ENCODE measurements around the gene TMEM179.

The TMEM179 gene

DNA sequence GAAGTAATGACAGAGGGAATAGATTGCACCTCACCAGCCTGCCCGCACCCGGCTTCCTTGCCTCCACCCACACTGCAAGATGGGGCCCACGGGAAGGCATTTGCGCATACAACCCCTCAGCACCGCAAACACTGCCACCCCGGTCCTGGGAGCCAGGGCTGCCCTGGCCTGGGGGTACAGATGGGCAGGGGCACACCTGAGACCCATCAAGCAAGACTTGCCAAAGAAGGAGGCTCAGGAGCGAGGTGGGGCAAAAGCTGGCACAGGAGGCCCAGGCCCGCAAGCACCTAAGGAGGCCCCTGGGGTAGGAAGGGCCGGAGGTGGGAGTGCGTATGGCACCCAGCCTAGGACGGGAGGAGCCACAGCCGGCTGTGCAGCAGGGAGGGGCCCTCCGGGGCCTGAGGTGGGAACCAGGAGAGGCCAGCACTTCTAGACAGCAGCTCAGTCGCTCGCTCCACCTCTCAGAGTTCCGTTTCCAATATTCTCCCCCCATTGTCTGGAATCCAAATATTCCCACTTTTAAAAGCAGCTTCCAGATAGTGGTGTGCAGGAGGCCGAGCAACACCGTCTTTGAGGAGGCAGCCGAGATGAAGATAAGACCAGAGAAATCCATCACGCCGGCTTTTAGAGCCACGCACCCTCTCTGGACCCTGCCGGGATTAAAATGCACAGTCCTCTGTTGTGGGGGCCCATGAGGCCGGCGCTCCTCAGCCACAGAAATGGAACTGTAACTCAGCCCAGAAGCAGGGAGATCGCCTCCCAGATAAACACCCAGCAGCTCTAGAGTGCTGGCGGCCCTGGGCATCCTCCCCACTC lies 37.2 kb downstream of the TMEM179 start:
- no peak for DNase-seq

DNA sequence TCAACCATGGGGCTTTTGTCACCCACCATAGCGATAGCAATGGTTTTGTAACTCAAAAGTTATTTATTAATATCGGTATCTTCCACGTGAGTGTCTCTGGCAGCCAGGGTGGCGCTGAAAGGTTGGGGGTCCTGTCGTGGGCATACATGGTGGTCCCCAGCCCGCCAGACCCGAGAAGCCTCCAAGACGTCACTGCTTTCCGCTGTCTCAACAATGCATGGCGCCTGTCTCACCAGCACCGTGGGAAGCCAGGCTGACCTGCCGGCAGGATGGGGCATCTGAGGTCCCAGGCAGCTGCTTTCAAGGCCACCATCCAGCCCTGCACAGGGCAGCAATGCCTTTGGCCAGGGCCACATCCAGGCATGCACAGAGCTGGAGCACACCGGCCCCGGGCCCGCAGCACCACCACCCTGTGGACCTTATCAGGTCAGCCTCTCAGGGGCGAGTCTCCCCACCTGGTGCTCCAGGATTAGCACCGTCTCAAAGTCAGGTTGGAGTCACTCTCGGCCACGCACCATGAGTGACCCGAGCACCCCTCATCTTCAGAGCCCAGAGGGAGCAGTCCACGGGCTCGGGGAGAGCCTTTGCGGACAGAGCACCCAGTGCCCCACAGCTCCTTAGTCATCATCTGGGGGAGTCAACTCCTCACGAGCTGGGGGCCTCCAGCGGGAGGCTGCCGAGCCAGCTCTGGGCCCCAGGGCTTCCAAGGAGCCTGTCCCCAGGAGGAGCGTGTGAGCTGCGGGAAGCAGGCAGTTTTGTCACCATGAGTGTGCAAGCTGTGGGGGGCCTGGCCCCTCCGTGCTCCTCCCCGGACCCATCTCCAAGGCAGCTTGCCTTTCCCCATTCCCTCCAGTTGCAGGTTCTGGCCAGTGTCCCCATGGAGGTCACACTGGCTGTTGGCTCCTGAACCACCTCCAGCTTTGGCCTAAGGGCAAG lies 39.6 kb downstream of the TMEM179 start:
- no peak for DNase-seq

DNA sequence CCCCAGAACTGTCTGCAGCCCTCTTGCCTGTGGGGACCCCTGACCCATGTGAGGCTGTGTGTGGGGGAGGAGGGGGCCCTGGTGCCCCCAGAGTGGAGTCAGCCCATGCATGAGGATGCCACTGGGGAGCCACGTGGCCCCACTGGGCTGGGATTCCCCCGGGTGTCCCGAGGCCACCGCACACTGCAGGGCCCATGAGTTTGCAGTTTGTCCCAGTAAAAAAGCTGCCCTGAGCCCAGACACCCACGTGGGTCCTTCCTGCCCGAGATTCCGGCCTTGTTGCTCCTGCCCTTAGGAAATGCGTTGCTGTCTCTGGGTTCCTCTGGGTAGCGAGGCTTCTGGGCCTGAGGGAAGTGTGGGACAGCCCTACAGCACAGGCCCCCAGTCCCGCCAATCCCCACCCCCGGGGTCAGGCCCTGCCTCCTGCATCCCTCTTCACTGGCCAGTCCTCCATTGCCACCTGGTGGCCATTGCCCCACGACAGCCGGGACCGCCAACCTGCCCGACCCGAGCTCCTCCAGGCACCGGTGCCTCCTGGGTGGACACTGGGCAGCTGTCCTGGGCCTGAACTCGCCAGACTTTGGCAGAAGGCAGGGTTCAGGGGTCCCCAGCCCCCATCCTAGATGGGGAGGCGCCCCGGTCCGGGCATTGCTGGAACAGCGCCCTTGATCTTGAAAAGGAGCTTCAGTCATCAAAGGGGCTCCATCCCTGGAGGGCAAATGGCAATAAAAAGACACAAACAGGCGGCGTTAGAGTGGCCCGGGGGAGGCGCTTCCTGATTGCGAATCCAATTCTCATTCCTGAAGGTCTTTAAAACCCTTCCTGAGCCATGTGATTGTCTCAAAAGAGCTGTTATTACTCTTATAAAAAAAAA lies 40.6 kb downstream of the TMEM179 start:
- peak; percentile 66 to 89 for DNase-seq

DNA sequence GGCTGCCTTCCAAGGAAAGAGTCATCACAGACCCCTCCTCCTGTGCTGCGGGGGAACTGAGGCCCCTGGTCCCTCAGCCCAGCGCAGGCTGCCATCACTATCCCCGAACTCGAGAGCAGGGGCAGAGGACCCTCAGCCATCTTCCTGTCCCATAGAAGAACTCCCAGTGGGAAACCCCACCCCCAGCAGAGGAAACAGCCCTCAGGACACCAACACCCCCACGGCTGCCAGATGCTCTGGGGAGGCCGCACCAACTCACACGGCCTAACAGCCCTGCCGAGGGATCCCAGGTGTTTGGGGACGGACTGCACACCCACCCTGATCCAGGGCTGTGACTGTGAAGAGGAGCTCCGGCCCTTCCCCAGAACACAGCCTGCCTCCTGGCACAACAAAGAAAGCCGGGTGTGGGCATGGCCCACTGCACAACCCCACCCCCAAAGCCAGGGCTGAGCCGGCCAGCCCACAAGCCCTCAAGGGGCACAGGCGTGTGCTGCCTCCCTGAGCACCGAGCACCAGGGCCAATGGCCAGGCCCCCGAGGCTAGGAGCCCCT lies 41.3 kb downstream of the TMEM179 start:
- peak; percentile 39 to 74 for DNase-seq

DNA sequence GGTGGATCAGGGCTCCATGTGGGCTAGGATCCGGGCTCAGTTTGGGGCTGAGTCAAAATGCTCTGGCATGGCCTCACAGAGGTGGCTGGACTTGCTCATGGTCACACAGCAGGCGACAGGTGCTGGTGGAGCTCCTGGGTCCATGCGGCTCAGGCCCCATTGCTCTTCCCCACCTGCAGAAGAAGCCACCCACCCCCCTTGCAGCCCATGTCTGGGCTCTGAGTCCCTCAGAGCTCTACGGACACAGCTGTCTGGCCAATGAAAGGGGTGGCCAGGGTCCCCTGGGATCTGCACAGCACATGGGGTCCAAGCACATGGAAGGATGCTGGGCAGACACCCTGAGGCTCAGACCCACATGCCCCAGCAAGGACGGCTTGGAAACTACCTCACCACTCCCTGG lies 42.0 kb downstream of the TMEM179 start:
- DNase-seq: no peak

DNA sequence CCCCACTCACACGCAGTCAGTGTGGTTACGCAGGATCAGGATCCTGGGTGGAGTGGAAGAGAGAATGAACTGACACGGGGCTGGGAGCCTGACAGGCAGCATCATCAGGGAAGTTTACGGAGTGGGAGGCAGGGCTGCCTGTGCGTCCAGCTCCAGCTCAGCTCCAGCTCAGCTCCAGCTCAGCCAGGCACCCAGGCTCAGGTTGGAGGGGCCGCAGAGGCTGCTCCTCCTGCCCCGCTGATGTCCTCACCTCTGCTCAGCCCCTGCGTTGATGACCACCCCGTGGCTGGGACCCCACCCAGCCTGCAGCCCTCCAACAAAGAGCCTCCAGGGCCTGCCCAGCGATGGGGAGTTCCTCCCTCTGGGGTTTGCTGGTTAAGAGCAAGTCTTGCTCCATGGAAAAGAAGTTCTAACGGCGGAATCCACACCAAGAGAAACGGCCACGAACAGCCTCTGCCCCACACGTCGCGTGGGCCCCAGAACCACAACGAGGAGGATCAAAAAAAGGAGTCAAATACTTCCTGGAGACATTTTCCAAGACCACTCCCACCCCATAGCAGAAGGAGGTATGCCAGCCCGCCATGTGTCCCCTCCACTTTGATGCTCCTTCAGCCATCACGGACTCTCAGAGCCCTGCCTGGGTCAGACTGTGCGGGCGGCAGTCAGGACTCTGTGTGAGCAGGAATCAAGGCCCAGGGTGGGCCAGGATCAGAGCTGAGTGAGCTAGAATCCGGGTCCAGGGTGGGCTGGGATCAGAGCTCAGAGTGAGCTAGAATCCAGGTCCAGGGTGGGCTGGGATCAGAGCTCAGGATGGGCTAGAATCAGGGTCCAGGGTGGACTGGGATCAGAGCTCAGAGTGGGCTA lies 42.7 kb downstream of the TMEM179 start:
- DNase-seq: peak in 1 of 2 experiments; percentile 83

DNA sequence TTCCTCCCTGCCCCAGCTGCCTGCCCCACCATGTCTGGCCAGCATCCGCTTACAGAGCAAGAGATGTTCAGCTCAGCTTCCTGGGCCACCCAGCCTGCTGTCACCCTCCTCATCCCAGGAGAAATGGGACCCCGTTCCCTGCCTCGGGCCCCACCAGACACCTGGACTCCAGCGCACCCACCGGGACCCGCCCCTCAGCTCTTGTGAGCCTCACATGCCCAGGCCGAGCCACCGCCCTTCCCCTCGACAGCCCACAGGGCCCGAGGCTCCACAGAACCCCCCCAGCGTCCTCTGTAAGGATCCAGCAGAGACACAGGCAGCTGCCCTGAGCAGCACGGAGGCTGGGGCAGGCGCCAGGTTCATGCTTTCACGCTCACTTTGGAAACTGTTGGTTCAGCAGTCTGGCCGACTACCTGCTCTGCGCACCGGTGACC lies 43.4 kb downstream of the TMEM179 start:
- peak; percentile 65 to 88 for DNase-seq

DNA sequence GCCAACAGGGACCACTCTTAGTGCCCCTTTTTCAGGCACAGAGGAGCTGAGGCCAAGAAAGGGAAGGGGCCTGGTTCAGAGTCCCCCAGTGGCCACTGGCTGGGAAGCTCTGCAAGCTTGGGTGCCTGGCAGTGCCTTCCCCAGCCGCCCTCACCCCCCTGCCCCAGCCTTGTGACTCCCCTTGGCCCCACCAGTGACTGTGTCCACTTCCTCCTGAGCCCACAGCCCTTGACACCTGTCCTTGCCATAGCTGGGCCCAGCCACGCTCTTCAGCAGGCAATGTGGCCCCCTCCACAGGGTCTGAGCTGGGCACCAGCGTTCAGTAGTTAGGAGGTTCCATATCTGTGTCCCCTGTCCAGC lies 44.0 kb downstream of the TMEM179 start:
- no peak for DNase-seq

DNA sequence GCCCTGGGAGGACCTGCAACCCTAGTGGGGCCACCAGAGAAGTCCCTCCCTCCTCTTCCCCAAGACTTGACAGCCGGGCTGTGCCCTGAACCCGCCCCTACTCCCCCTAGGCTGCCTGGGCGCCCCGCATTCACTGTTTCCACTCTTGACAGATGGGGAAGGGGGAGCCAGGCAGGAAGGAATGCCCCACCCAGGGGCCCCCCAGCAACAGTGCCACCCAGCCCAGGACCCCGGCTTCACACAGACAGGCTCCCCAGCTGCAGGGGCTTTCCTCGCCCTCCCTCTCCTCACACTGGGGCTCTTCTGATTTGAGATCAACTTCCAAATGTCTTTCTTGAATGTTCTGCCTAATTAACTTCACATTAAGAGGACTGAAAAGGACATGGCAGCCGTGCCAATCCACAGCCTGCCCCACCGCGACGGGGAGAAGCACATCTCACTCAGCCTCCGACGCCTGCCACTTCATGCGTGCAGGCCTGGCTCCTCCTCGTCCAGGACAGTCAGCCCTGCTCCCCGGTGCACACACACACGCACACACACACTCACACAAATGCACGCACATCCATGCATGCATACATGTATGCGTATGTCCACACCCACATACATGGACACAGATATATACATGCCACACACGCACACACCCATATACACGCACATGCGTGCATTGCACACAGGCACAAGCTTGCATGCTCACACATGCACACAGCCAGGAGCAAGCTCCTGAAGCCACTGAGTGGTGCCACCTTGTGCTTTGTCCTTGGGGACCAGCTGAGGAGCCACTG lies 44.6 kb downstream of the TMEM179 start:
- DNase-seq: no peak

DNA sequence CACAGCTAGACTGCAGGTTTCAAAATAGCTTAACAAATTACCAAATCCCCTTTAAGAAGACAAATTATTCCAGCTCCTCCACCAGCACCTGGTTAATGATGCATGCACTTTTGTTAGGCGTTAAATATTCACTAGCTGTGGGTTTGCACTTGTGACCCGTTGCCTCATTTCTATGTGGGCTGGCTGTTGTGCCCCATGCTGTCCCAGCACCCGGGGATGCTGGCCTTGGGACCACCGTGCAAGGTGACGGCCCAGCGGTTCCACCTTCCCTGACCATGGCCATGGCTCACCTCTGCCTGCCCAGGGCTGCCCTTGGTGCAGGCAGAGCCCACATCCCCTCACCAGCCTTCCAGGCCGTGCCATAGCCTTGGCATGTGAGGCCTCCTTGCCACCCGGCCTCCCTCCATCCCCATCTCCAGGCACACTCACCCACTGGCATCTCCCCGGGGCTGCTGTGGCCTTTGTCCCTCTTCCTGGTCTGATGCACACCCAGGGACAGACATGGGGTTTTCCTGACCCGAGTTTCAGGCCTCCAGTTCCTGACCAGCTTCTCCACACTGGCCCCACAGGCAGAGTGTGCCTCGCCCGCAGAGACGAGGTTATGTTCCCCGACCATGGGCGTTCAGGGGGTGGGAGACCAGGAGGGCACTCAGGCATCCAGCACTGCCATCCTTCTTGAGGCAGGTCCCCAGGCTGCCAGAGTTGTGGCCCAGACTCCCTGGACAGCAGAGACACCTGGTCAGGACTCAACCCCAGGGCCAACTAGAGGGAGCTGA lies 45.4 kb downstream of the TMEM179 start:
- no peak for DNase-seq

DNA sequence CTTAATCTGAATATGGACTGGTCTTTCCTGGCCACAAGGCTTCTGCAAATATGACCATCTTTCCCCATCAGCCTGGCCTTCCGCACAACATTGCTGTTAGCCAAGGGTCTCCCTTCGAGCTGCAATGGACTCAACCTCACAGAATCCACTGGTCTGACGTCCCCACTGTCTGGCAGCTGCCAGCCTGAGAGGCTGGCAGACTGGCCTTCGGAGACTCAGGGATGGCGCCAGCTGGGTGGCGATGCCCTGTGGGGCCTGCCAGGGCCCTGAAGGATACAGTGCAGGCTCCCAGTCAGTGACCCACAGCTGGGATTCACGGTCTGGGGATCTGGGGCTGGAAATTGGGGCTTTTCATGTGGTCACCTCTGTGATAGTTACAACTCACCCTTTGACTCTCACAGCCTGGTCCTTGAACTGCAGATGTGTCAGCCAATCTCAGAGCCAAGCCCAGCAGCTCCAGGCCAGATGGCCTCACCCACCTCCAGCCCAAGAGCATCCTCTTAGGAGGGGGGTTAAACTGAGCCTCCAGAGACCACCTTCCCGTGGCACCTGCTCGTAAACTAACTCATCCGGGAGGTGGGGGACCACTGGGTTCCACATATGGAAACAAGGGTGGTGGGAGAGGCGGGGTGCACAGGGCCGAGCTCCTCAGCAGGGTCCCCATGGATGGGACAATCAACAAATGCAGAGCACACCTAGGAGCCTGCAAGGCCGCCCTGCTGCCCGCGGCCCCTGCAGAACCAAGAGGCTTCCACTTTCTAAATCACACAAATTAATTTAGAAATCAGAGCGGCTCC lies 46.1 kb downstream of the TMEM179 start:
- DNase-seq: no peak

DNA sequence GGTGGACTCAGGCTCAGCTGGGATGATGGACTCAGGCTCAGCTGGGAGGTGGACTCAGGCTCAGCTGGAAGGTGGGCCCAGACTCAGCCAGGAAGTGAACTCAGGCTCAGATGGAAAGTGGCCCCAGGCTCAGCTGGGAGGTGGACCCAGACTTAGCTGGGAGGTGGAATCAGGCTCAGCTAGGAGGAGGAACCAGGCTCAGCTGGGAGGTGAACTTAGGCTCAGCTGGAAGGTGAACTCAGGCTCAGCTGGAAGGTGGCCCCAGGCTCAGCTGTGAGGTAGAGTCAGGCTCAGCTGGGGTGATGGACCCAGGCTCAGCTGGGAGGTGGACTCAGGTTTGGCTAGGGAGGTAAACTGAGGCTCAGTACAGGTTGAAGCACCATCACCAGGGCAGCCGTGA lies 46.8 kb downstream of the TMEM179 start:
- DNase-seq: no peak

DNA sequence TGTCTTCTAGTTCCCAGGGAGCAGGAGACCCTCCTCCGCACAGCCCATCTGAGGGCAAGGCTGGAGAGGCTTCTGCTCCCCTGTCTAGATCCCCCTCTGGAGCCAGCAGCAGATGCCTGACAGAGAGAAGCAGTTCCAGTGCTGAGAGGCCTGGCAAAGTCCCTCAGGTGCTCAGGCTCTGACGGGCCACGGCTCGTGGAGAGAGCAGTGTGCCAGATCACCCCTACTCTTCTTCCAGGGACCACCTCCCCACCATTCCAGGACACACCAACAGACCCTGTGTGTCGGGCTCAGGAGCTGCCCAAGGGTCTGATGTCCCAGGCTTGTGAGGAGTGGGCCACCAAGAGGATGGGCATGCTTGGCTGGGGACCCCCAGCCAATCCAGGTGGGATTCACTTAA lies 47.5 kb downstream of the TMEM179 start:
- DNase-seq: no peak

DNA sequence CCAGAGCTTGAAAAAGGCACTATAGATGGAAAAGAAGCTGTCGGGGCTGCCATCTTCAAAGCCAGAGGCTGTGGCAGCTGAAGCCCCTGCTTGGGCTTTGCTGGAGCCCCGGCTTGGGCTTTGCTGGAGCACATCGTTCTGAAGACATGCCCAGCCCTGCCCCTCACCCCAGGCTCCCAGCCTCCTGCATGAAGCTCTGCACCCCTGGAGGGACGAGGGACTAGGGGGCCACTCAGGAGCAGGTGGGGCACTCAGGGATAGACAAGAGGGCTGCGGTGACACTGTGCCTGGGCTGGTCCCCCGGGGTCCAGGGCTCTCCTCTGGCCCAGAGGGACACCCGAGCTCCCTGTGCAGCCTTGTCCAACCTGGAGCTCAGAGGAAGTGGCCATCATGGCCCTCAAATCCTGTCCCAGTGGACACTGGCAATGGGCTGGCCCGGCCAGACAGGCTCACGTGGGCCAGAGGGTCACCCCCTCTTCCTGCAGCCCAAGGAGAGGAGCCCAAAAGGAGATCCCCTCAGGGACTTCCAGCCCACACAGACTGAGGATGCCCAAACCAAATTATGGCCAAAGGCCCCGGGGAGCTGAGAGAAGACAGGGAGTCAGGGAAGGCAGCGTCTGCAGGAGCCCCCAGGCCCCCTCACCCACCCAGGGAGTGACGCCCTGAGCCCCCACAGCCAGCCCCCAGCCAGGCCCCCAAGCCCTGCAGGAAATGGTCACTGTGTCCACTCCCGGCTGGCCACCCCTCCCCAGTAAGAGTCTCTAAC lies 48.1 kb downstream of the TMEM179 start:
- DNase-seq: no peak

DNA sequence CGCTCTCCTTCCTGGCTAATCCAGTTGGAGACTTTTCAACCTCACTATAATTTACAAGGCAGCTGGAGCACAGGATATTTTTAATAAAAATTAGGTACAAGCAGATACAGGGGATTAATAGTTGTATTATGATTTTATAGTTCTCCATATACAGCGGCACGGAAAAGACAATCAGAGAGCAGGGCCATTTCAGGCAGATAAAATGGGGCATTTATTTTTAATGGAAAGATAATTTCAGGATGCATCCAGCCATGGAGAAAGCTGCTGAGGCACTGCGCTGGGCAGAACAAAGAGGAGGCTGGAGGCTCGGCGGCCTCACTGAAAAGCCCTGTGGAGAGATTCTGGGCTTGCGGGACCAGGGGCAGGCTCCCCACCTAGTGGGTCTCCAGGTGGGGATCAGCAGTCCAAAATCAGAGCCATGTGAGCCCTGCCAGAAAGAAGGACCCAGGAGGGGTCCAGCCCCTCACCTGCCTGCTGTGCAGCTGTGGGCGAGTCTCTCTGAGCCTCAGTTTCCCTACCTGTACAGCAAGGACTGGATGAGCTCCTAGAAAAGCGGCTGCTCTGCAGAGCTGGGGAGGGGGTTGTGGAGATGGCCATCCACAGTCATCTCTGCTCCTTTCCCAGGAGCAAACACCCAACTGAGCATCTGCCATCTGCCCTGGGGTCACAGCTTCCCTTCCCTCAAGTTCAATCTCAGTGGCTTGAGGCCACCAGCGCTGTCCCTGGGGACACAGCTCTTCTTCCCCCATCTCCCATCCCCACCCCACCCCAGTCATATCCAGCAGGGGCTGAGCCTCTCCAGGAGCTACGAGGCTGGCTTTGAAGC lies 48.9 kb downstream of the TMEM179 start:
- no peak for DNase-seq

DNA sequence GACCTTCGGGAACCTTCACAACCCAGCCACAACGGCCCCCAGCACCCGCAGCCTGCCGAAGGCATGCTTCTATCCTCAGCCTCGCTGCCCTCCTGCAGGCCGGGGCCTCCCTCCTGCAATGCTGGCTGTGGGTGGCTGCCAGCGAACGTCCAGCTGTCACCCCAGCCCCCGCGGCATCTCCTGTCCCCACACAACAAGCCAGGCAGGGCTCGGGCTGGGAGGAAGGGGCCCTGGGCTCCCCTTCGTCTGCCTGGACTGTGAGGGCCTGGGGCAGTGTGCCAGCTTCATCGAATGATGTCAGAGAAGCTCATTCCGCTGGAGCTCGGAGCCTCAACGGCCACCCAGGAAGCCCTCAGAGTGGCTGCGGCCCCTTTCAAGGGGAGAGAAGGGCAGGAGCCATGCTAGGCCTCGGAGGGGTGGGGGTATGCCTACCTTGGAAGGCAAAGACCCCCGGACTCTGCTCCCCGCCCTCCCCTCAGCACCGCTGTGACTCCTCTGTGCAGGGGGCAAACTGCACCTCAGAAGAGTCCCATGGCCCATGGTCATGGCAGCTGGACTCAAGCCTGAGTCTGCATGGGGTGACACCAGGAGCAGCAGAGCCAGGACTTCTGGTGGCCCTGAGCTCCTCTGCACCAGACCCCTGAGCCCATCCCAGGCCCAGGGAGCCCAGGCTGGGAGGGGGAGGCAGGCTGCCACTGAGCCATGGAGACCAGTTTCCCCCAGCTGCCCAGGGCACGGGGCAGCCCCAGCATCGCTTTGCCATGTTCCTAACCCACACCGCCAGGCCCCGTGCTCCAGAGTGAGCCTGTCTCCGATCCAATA lies 49.8 kb downstream of the TMEM179 start:
- DNase-seq: no peak

Measured in NCI-H526 (cell line).